Measurements from ENCODE around the gene CDH23.

DNA sequence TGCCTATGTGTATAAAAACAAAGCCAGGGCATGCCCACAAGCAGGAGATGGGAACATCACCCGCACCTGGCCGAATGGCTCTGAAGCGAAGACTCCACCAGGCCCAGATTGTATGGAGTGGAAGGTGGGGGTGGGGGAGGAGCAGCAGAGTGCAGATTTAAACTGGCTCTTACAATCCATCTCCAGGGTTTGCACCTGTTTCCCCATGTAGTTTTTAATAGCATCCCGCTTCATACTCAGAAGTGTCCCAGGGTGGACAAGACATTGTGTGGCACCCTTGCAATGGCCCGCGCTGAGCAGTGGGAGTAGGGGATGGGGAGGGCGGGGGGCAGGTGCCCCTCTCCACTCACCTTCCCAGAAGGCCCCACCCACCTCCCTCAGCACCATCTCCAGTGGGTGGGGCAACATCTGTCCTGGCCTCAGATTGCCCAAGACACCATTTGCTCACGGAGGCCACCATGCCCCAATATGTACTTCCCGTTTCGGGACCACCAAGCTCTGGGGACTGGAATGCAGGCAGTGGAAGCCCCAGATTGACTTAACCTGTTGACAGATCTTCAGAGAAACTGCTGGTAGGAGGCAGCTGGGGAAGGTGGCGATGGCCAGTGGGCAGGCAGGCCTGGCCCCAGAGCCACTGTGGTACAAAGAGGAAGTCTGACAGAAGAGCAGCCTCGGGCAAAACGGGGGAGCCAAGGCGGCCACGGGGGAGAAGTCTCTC lies 353.6 kb downstream of the CDH23 start:
- TF ChIP-seq, protein P1, sequence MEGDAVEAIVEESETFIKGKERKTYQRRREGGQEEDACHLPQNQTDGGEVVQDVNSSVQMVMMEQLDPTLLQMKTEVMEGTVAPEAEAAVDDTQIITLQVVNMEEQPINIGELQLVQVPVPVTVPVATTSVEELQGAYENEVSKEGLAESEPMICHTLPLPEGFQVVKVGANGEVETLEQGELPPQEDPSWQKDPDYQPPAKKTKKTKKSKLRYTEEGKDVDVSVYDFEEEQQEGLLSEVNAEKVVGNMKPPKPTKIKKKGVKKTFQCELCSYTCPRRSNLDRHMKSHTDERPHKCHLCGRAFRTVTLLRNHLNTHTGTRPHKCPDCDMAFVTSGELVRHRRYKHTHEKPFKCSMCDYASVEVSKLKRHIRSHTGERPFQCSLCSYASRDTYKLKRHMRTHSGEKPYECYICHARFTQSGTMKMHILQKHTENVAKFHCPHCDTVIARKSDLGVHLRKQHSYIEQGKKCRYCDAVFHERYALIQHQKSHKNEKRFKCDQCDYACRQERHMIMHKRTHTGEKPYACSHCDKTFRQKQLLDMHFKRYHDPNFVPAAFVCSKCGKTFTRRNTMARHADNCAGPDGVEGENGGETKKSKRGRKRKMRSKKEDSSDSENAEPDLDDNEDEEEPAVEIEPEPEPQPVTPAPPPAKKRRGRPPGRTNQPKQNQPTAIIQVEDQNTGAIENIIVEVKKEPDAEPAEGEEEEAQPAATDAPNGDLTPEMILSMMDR (IDR thresholded peaks at IDR 0.05), result no peak
- TF ChIP-seq POLR2A (IDR thresholded peaks at IDR 0.05), result no peak
